Measurements from ENCODE around the gene HAGHL. TPM values are rescaled to one million over a fixed set of nuclear protein-coding genes. Genes with fewer than 3 reads are reported as not detected.
"Not testable (repeated sequence)": the region's sequence is repeated elsewhere in the genome, so short reads cannot be mapped to it uniquely, and the experiment has no call there.

HAGHL gene
- total RNA-seq, 2 donors from 2014 or later: 8.9 to 11.4 TPM

DNA sequence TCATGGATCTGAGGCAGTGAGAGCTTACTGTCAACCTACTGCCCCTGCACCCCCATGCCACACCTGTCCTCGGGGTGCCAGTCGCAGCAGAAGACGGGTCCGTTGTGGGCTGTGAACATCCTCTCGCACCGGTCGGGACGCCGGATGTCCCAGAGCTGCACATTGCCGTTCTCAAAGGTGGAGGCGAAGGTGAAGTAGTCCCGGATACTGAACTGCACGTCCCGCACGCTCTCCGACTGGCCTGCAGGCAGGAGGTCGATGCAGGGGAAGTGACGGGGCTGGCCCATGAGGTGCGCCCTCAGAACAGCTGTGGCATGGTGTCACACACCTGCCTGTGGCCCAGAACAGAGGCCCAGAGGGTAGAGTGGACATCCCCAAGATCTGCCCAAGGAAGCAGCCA is 39.4 kb upstream of the HAGHL start:
- Mint-ChIP-seq H3K27me3 (ENCODE audit: insufficient read depth) (peaks cover 20% of the 10 kb centered on the region), H3K36me3 (ENCODE audit: low read depth) (peaks cover 21% of the 10 kb centered on the region), H3K9me3 (no peaks in the 10 kb centered on the region), H3K4me3 (no peak overlapping the region), H3K27ac (no peak overlapping the region), H3K4me1 (peaks cover 6% of the 10 kb centered on the region)
- TF ChIP-seq, protein P1, sequence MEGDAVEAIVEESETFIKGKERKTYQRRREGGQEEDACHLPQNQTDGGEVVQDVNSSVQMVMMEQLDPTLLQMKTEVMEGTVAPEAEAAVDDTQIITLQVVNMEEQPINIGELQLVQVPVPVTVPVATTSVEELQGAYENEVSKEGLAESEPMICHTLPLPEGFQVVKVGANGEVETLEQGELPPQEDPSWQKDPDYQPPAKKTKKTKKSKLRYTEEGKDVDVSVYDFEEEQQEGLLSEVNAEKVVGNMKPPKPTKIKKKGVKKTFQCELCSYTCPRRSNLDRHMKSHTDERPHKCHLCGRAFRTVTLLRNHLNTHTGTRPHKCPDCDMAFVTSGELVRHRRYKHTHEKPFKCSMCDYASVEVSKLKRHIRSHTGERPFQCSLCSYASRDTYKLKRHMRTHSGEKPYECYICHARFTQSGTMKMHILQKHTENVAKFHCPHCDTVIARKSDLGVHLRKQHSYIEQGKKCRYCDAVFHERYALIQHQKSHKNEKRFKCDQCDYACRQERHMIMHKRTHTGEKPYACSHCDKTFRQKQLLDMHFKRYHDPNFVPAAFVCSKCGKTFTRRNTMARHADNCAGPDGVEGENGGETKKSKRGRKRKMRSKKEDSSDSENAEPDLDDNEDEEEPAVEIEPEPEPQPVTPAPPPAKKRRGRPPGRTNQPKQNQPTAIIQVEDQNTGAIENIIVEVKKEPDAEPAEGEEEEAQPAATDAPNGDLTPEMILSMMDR (conservative IDR thresholded peaks at IDR 0.05): no peak
- Histone ChIP-seq H3K36me3 (ENCODE audit: control insufficient read depth, insufficient read depth, low read length) (peaks cover 21% of the 10 kb centered on the region), H3K9ac (ENCODE audit: extremely low read depth, low read length, poor library complexity, severe bottlenecking) (no peak overlapping the region), H3K9me3 (ENCODE audit: control insufficient read depth, low read length) (no peaks in the 10 kb centered on the region), H3K27me3 (ENCODE audit: control insufficient read depth, insufficient read depth, low read length, poor library complexity, severe bottlenecking) (peaks cover 19% of the 10 kb centered on the region), H3K4me3 (ENCODE audit: low read length) (no peak overlapping the region), H3K27ac (ENCODE audit: low read depth, low read length) (no peak overlapping the region), H3K4me1 (ENCODE audit: control insufficient read depth, insufficient read depth, low read length) (peaks cover 9% of the 10 kb centered on the region)
- WGBS, 2 experiments (ENCODE audit: insufficient coverage in 1 of 2, insufficient read length in 1 of 2): 91 to 97% methylated on average over 19 of the region's 19 CpGs
- DNase-seq: no peak

DNA sequence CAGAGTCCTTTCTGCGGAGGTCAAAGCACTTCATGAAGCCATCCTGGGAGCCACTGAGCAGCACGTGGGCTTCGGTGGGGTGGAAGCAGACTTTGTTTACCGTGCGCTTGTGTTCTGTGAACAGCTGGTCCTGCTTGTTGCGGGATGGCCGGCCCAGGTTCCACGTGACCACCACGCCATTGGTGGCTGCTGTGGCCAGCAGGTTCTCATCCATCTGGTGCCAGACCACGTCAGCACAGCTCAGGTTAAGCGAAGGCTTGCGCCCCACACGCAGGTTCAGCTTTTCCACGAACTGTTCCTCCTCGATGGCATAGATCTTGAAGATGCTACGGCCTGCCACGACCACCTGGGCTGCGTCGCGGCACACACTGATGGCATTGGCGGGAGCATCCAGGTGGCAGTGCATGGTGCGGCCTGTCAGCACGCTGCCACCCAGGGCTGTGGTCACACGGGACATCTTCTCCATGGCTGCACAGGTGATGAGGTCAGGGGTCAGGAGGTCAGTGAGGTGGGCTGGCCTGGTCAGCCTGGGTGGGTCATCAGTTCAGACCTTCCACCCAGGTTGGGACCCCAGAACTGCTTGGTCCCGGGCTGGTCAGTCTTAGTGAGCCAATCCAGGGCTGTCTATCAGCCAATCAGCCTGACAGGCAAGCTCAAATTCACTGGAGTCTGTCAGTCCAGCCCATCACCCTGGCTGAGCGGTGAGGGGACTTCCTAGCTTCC is 37.6 kb upstream of the HAGHL start:
- 90 to 91% methylated on average over 20 to 26 of the region's 26 CpGs for WGBS, 2 experiments (ENCODE audit: insufficient coverage in 1 of 2, insufficient read length in 1 of 2)
- peaks cover 36% of the 10 kb centered on the region for H3K27me3 Mint-ChIP-seq (ENCODE audit: insufficient read depth)
- no peak for DNase-seq
- Histone ChIP-seq H3K9ac (ENCODE audit: extremely low read depth, low read length, poor library complexity, severe bottlenecking) (peak overlapping the region; percentile 60), H3K4me3 (ENCODE audit: low read length) (peak overlapping the region; percentile 94), H3K9me3 (ENCODE audit: control insufficient read depth, low read length) (no peaks in the 10 kb centered on the region), H3K27me3 (ENCODE audit: control insufficient read depth, insufficient read depth, low read length, poor library complexity, severe bottlenecking) (peaks cover 38% of the 10 kb centered on the region), H3K27ac (ENCODE audit: low read depth, low read length) (peak overlapping the region; percentile 4), H3K4me1 (ENCODE audit: control insufficient read depth, insufficient read depth, low read length) (peaks cover 5% of the 10 kb centered on the region), H3K36me3 (ENCODE audit: control insufficient read depth, insufficient read depth, low read length) (peaks cover 11% of the 10 kb centered on the region)
- H3K4me3 Mint-ChIP-seq: peak overlapping the region; percentile 80
- no peaks in the 10 kb centered on the region for H3K4me1 Mint-ChIP-seq
- peak overlapping the region; percentile 55 for H3K27ac Mint-ChIP-seq
- peaks cover 17% of the 10 kb centered on the region for H3K36me3 Mint-ChIP-seq (ENCODE audit: low read depth)
- H3K9me3 Mint-ChIP-seq: no peaks in the 10 kb centered on the region
- TF ChIP-seq, protein P1 (conservative IDR thresholded peaks at IDR 0.05): no peak

DNA sequence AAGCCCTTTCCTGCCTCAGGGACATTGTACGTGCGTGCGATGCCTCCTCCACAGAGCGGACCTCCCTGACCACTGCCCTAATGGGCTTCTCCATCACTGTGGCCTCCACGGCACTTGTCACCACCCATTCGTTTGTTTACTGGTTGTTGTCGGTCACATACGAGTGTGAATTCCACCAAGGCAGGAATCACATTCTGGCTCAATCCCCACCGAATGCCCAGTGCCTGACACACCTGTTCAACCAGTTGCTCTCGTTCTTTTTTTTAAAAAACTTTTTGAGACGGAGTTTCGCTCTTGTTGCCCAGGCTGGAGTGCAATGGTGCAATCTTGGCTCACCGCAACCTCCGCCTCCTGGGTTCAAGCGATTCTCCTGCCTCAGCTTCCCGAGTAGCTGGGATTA is 35.7 kb upstream of the HAGHL start:
- not testable (repeated sequence) for DNase-seq; H3K9ac ChIP-seq (ENCODE audit: extremely low read depth, low read length, poor library complexity, severe bottlenecking); H3K36me3 ChIP-seq (ENCODE audit: control insufficient read depth, insufficient read depth, low read length); H3K36me3 Mint-ChIP-seq (ENCODE audit: low read depth); H3K4me1 ChIP-seq (ENCODE audit: control insufficient read depth, insufficient read depth, low read length); H3K9me3 Mint-ChIP-seq; H3K4me1 Mint-ChIP-seq; H3K27ac ChIP-seq (ENCODE audit: low read depth, low read length); H3K4me3 ChIP-seq (ENCODE audit: low read length); H3K9me3 ChIP-seq (ENCODE audit: control insufficient read depth, low read length); H3K27ac Mint-ChIP-seq
- H3K4me3 Mint-ChIP-seq: peak overlapping the region; percentile 80
- peaks cover 56% of the 10 kb centered on the region for H3K27me3 ChIP-seq (ENCODE audit: control insufficient read depth, insufficient read depth, low read length, poor library complexity, severe bottlenecking)
- peaks cover 54% of the 10 kb centered on the region for H3K27me3 Mint-ChIP-seq (ENCODE audit: insufficient read depth)
- 91% methylated on average over 8 to 16 of the region's 16 CpGs for WGBS, 2 experiments (ENCODE audit: insufficient coverage in 1 of 2, insufficient read length in 1 of 2)
